Measurements from ENCODE around the gene CTTNBP2.

DNA sequence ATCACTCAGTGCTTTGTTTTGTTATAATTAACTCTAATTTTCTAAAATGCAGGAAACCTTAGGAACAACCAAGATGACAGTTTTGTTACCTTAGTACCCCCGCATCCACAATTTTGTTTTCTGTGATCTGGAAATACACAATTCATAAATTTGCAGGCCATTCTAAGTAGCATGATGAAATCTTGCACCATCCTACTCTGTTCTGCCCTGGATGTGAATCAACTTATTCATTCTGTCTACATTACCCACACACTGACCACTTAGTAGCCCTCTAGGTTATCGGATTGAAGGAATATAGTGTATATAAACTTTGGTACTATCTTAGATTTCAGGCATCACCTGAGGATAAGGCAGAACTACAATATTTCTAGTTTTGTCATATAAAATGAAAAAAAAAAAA is 155.9 kb downstream of the CTTNBP2 start:
- no peak for TF ChIP-seq POLR2A (IDR thresholded peaks at IDR 0.05)
- TF ChIP-seq, protein P1, sequence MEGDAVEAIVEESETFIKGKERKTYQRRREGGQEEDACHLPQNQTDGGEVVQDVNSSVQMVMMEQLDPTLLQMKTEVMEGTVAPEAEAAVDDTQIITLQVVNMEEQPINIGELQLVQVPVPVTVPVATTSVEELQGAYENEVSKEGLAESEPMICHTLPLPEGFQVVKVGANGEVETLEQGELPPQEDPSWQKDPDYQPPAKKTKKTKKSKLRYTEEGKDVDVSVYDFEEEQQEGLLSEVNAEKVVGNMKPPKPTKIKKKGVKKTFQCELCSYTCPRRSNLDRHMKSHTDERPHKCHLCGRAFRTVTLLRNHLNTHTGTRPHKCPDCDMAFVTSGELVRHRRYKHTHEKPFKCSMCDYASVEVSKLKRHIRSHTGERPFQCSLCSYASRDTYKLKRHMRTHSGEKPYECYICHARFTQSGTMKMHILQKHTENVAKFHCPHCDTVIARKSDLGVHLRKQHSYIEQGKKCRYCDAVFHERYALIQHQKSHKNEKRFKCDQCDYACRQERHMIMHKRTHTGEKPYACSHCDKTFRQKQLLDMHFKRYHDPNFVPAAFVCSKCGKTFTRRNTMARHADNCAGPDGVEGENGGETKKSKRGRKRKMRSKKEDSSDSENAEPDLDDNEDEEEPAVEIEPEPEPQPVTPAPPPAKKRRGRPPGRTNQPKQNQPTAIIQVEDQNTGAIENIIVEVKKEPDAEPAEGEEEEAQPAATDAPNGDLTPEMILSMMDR (IDR thresholded peaks at IDR 0.05), result no peak

Measured in transverse colon (tissue), 3 donors.